OCI-LY1 (cell line): ENCODE data around the gene TRAPPC5.

ENCODE experiments used
- H2AFZ ChIP-seq: fragments of 200-600 bp; sonication (generic), shearing (Covaris generic); 2 replicates; pipeline ENCODE4 v1.6.0; 2014; ENCODE audit warnings: antibody characterized with exemption, mild to moderate bottlenecking, low read length
- H3F3A ChIP-seq: fragments of 200-600 bp; sonication (generic), shearing (Covaris generic); 2 replicates; pipeline ENCODE4 v1.6.0; 2014; ENCODE audit warnings: mild to moderate bottlenecking, antibody characterized with exemption, low read length, moderate library complexity; ENCODE audit not compliant: insufficient read depth
- H3K27ac ChIP-seq: fragments of 200-600 bp; sonication (generic); 2 replicates; pipeline ENCODE4 v1.5.1; 2014; ENCODE audit warnings: low read length, mixed run types, mild to moderate bottlenecking, low read depth; ENCODE audit not compliant: poor library complexity, severe bottlenecking
- H3K27me3 ChIP-seq: fragments of 200-600 bp; sonication (generic); 2 replicates; pipeline ENCODE4 v1.6.0; 2014; ENCODE audit warnings: antibody characterized with exemption, mild to moderate bottlenecking, low read length, moderate library complexity; ENCODE audit not compliant: insufficient read depth
- H3K36me3 ChIP-seq: fragments of 200-600 bp; sonication (generic); 2 replicates; pipeline ENCODE4 v1.6.1; 2014; ENCODE audit warnings: mild to moderate bottlenecking, antibody characterized with exemption, low read length, moderate library complexity, mixed read lengths; ENCODE audit not compliant: insufficient read depth
- H3K4me1 ChIP-seq: fragments of 200-600 bp; sonication (generic); 2 replicates; pipeline ENCODE4 v1.5.1; 2014; ENCODE audit warnings: mild to moderate bottlenecking, low read length, moderate library complexity; ENCODE audit not compliant: insufficient read depth, severe bottlenecking
- H3K4me2 ChIP-seq: fragments of 200-600 bp; sonication (generic), shearing (Covaris generic); 2 replicates; pipeline ENCODE4 v1.6.1; 2014; ENCODE audit warnings: low read length
- H3K4me3 ChIP-seq: fragments of 200-600 bp; sonication (generic); 2 replicates; pipeline ENCODE4 v1.5.1; 2014; ENCODE audit warnings: low read length, low read depth, mild to moderate bottlenecking, mixed read lengths; ENCODE audit not compliant: poor library complexity, severe bottlenecking
- H3K79me2 ChIP-seq: fragments of 200-600 bp; shearing (Covaris generic); 2 replicates; pipeline ENCODE4 v1.6.1; 2016; ENCODE audit warnings: mixed run types, low read length, mixed read lengths; ENCODE audit not compliant: insufficient read depth
- H3K9ac ChIP-seq: fragments of 200-600 bp; sonication (generic), shearing (Covaris generic); 2 replicates; pipeline ENCODE4 v1.6.1; 2014; ENCODE audit warnings: mild to moderate bottlenecking, low read length, mixed read lengths
- H3K9me2 ChIP-seq: fragments of 200-600 bp; sonication (generic), shearing (Covaris generic); 2 replicates; pipeline ENCODE4 v1.6.1; 2014; ENCODE audit warnings: low read depth, mild to moderate bottlenecking, low read length, mixed read lengths
- H3K9me3 ChIP-seq: fragments of 200-600 bp; shearing (Covaris generic); 2 replicates; pipeline ENCODE4 v1.6.1; 2014; ENCODE audit warnings: low read length, mixed read lengths
- H4K20me1 ChIP-seq: fragments of 200-600 bp; sonication (generic), shearing (Covaris generic); 2 replicates; pipeline ENCODE4 v1.6.0; 2016; ENCODE audit warnings: mild to moderate bottlenecking, low read length; ENCODE audit not compliant: insufficient read depth
- CTCF ChIP-seq: fragments of 200-600 bp; sonication (generic), shearing (Covaris generic); IDR thresholded peaks from 2 replicates; pipeline ENCODE4 v1.5.1; 2017; ENCODE audit warnings: mild to moderate bottlenecking, antibody characterized with exemption, low read length, moderate library complexity, mixed read lengths
- EZH2 ChIP-seq: fragments of 200-600 bp; sonication (generic), shearing (Covaris generic); IDR thresholded peaks from 2 replicates; pipeline ENCODE4 v1.8.0; 2017; ENCODE audit warnings: borderline replicate concordance, mixed run types, mild to moderate bottlenecking, antibody characterized with exemption, low read length, moderate library complexity, mixed read lengths

TRAPPC5 gene

GRCh38 chr19:7701654-7702457 lies 21.2 kb downstream of the TRAPPC5 start, which contains the start of gene FCER2:
Gene FCER2 (minus strand): TSS chr19:7702131. CDS start chr19:7699760, 2,371 bp downstream.
- Histone ChIP-seq H3K79me2 (no peaks in the 10 kb centered on the region), H3K27me3 (peaks cover 6% of the 10 kb centered on the region; the same call in 1 of the 2 replicates), H2AFZ (no peak within 1 kb of the TSS), H3F3A (no peaks in the 10 kb centered on the region), H3K36me3 (no peaks in the 10 kb centered on the region), H3K4me1 (no peaks in the 10 kb centered on the region), H3K4me3 (no peak within 1 kb of the TSS), H3K9ac (no peak within 1 kb of the TSS), H4K20me1 (no peaks in the 10 kb centered on the region), H3K4me2 (no peak within 1 kb of the TSS), H3K27ac (no peak within 1 kb of the TSS), H3K9me3 (no peaks in the 10 kb centered on the region), H3K9me2 (no peaks in the 10 kb centered on the region)
- TF ChIP-seq EZH2 = no peak
- no peak for TF ChIP-seq CTCF

- Histone ChIP-seq H3K9ac (no peak overlapping the region), H3K9me2 (no peaks in the 10 kb centered on the region), H3K4me1 (no peaks in the 10 kb centered on the region), H3K27me3 (no peaks in the 10 kb centered on the region), H3K36me3 (no peaks in the 10 kb centered on the region), H3K4me3 (no peak overlapping the region), H4K20me1 (no peaks in the 10 kb centered on the region), H3K4me2 (no peak overlapping the region), H3K9me3 (no peaks in the 10 kb centered on the region), H3F3A (no peaks in the 10 kb centered on the region), H3K79me2 (no peaks in the 10 kb centered on the region), H2AFZ (no peak overlapping the region), H3K27ac (no peak overlapping the region)
- no peak for TF ChIP-seq EZH2
- TF ChIP-seq CTCF = no peak
Measured at GRCh38 chr19:7703332-7703731, 22.7 kb downstream of the TRAPPC5 start.

GRCh38 chr19:7704280-7705060 lies 23.8 kb downstream of the TRAPPC5 start:
- H3K4me2 ChIP-seq = no peak overlapping the region
- no peak overlapping the region for H3K9ac ChIP-seq
- H3K27me3 ChIP-seq = no peaks in the 10 kb centered on the region
- no peaks in the 10 kb centered on the region for H3K4me1 ChIP-seq
- no peaks in the 10 kb centered on the region for H3K9me2 ChIP-seq
- H3K9me3 ChIP-seq = no peaks in the 10 kb centered on the region
- H3K36me3 ChIP-seq = no peaks in the 10 kb centered on the region
- H3K27ac ChIP-seq = no peak overlapping the region
- no peak overlapping the region for H2AFZ ChIP-seq
- H3K4me3 ChIP-seq = no peak overlapping the region
- TF ChIP-seq CTCF = no peak
- TF ChIP-seq EZH2 = no peak
- no peaks in the 10 kb centered on the region for H4K20me1 ChIP-seq
- no peaks in the 10 kb centered on the region for H3K79me2 ChIP-seq
- H3F3A ChIP-seq = no peaks in the 10 kb centered on the region
